H1 (cell line): ENCODE results near the gene SPTBN4. TPM values are rescaled to one million over a fixed set of nuclear protein-coding genes. Genes with fewer than 3 reads are reported as not detected.

Source experiments
- GABPA ChIP-seq: IDR thresholded peaks from 2 replicates; pipeline ENCODE4 v1.6.1; 2011; ENCODE audit warnings: mild to moderate bottlenecking, low read length, moderate library complexity, borderline replicate concordance; ENCODE audit not compliant: insufficient read depth
- KDM5A ChIP-seq: fragments of 200-600 bp; IDR thresholded peaks from 2 replicates; pipeline ENCODE4 v1.7.1; 2012; ENCODE audit warnings: mild to moderate bottlenecking, low read length, inconsistent platforms, mixed read lengths
- RBBP5 ChIP-seq: IDR thresholded peaks from 2 replicates; pipeline ENCODE4 v1.7.1; 2012; ENCODE audit warnings: low read depth, mild to moderate bottlenecking, inconsistent platforms, low read length, moderate library complexity, borderline replicate concordance
- SUZ12 ChIP-seq: fragments of 200-600 bp; sonication (generic); IDR thresholded peaks from 2 replicates; pipeline ENCODE4 v1.6.1; 2012; ENCODE audit warnings: mild to moderate bottlenecking, inconsistent platforms, low read length, moderate library complexity, mixed read lengths
- ZNF274 ChIP-seq: IDR thresholded peaks from 2 replicates; pipeline ENCODE4 v1.7.0; 2012; ENCODE audit warnings: low read length, borderline replicate concordance; ENCODE audit errors: extremely low read depth
- polyA plus RNA-seq, 7 experiments: library from polyadenylated mRNA; depleted of rRNA in 3 of 7; stranded (reverse) in 5 of 7; unstranded in 2 of 7; fragments of >200 nt in 5 of 7; fragments of 200-250 nt in 2 of 7; gene quantifications; 1 replicate in 5 of 7; 2 replicates in 1 of 7; 4 replicates in 1 of 7; pipeline versions ENCODE4 v1.2.1 to v1.2.3, GENCODE V29; 2011 to 2013; ENCODE audit warnings: missing spikeins in 2 of 7, mixed read lengths in 2 of 7
- total RNA-seq: library from RNA; stranded (reverse); fragmentation: NEBNext Ultra II Directional; extraction: Animal tissue kit (Norgen Biotek cat#: 25700); gene quantifications from 2 replicates; pipeline ENCODE4 v1.2.1, GENCODE V29; 2021
- TF ChIP-seq, protein P1 (sequence below): fragments of 300-600 bp; sonication (generic); IDR thresholded peaks from 2 replicates; pipeline ENCODE4 v1.7.1; 2012; ENCODE audit warnings: low read length, moderate library complexity, mild to moderate bottlenecking, inconsistent platforms; ENCODE audit not compliant: insufficient replicate concordance

The SPTBN4 gene
- total and polyA plus RNA-seq, 2 of the 8 experiments (the other 6 are each of a cell fraction or from before 2014, with no cell fraction given) = 1.9 to 3.0 TPM

DNA sequence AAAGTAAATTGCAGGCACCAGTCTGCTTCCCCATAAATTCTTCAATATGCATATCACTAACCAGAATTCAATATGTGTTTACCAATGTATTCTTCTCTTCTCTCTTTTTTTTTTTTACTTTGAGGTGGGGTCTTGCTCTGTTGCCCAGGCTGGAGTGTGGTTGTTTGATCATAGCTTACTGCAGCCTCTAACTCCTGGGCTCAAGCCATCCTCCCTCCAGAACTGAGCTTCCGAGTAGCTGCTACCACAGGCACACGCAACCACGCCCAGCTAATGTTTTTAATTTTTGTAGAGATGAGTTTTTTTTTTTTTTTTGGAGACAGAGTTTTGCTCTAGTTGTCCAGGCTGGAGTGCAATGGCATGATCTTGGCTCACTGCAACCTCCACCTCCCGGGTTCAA, 151.2 kb downstream of the SPTBN4 start (continued):
- TF ChIP-seq, protein P1, sequence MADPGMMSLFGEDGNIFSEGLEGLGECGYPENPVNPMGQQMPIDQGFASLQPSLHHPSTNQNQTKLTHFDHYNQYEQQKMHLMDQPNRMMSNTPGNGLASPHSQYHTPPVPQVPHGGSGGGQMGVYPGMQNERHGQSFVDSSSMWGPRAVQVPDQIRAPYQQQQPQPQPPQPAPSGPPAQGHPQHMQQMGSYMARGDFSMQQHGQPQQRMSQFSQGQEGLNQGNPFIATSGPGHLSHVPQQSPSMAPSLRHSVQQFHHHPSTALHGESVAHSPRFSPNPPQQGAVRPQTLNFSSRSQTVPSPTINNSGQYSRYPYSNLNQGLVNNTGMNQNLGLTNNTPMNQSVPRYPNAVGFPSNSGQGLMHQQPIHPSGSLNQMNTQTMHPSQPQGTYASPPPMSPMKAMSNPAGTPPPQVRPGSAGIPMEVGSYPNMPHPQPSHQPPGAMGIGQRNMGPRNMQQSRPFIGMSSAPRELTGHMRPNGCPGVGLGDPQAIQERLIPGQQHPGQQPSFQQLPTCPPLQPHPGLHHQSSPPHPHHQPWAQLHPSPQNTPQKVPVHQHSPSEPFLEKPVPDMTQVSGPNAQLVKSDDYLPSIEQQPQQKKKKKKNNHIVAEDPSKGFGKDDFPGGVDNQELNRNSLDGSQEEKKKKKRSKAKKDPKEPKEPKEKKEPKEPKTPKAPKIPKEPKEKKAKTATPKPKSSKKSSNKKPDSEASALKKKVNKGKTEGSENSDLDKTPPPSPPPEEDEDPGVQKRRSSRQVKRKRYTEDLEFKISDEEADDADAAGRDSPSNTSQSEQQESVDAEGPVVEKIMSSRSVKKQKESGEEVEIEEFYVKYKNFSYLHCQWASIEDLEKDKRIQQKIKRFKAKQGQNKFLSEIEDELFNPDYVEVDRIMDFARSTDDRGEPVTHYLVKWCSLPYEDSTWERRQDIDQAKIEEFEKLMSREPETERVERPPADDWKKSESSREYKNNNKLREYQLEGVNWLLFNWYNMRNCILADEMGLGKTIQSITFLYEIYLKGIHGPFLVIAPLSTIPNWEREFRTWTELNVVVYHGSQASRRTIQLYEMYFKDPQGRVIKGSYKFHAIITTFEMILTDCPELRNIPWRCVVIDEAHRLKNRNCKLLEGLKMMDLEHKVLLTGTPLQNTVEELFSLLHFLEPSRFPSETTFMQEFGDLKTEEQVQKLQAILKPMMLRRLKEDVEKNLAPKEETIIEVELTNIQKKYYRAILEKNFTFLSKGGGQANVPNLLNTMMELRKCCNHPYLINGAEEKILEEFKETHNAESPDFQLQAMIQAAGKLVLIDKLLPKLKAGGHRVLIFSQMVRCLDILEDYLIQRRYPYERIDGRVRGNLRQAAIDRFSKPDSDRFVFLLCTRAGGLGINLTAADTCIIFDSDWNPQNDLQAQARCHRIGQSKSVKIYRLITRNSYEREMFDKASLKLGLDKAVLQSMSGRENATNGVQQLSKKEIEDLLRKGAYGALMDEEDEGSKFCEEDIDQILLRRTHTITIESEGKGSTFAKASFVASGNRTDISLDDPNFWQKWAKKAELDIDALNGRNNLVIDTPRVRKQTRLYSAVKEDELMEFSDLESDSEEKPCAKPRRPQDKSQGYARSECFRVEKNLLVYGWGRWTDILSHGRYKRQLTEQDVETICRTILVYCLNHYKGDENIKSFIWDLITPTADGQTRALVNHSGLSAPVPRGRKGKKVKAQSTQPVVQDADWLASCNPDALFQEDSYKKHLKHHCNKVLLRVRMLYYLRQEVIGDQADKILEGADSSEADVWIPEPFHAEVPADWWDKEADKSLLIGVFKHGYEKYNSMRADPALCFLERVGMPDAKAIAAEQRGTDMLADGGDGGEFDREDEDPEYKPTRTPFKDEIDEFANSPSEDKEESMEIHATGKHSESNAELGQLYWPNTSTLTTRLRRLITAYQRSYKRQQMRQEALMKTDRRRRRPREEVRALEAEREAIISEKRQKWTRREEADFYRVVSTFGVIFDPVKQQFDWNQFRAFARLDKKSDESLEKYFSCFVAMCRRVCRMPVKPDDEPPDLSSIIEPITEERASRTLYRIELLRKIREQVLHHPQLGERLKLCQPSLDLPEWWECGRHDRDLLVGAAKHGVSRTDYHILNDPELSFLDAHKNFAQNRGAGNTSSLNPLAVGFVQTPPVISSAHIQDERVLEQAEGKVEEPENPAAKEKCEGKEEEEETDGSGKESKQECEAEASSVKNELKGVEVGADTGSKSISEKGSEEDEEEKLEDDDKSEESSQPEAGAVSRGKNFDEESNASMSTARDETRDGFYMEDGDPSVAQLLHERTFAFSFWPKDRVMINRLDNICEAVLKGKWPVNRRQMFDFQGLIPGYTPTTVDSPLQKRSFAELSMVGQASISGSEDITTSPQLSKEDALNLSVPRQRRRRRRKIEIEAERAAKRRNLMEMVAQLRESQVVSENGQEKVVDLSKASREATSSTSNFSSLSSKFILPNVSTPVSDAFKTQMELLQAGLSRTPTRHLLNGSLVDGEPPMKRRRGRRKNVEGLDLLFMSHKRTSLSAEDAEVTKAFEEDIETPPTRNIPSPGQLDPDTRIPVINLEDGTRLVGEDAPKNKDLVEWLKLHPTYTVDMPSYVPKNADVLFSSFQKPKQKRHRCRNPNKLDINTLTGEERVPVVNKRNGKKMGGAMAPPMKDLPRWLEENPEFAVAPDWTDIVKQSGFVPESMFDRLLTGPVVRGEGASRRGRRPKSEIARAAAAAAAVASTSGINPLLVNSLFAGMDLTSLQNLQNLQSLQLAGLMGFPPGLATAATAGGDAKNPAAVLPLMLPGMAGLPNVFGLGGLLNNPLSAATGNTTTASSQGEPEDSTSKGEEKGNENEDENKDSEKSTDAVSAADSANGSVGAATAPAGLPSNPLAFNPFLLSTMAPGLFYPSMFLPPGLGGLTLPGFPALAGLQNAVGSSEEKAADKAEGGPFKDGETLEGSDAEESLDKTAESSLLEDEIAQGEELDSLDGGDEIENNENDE = no peak
- TF ChIP-seq ZNF274 (no peak), GABPA (no peak), RBBP5 (no peak), KDM5A (no peak), SUZ12 (no peak)
- TF ChIP-seq, all 59 proteins: peak for 0
